DMS 273 (cell line): Measurements from ENCODE around the gene REEP3.

Experiments
- DNase-seq: peaks from one replicate; lab custom pipeline; 2025; ENCODE audit not compliant: unreplicated experiment; lab: John Stamatoyannopoulos, UW

The REEP3 gene

GRCh38 chr10:63505562-63505961 lies 15.6 kb upstream of the REEP3 start:
- no peak for DNase-seq

- DNase-seq: no peak
Observed at GRCh38 chr10:63506554-63506953, 14.6 kb upstream of the REEP3 start.

- DNase-seq: peak; percentile 7
Observed at GRCh38 chr10:63515002-63515763, 6.0 kb upstream of the REEP3 start.

GRCh38 chr10:63516207-63516606 lies 5.0 kb upstream of the REEP3 start:
- DNase-seq: no peak

GRCh38 chr10:63518690-63519288 lies 2.4 kb upstream of the REEP3 start:
- no peak for DNase-seq

GRCh38 chr10:63521416-63522276 lies 445 bp downstream of the REEP3 start:
- peak; percentile 90 for DNase-seq

- peak; percentile 56 for DNase-seq
Observed at GRCh38 chr10:63522277-63522687, 1.1 kb downstream of the REEP3 start.

- DNase-seq: no peak
Observed at GRCh38 chr10:63522995-63523394, 1.8 kb downstream of the REEP3 start.

- DNase-seq: no peak
Observed at GRCh38 chr10:63525021-63525420, 3.8 kb downstream of the REEP3 start.

GRCh38 chr10:63527401-63527800 lies 6.2 kb downstream of the REEP3 start:
- no peak for DNase-seq

GRCh38 chr10:63528084-63528744 lies 7.0 kb downstream of the REEP3 start:
- DNase-seq: peak; percentile 33

GRCh38 chr10:63530409-63530808 lies 9.2 kb downstream of the REEP3 start:
- no peak for DNase-seq

GRCh38 chr10:63534723-63535122 lies 13.5 kb downstream of the REEP3 start:
- DNase-seq: no peak

GRCh38 chr10:63536698-63537097 lies 15.5 kb downstream of the REEP3 start:
- no peak for DNase-seq

- peak; percentile 94 for DNase-seq
Observed at GRCh38 chr10:63537536-63537935, 16.3 kb downstream of the REEP3 start.

- no peak for DNase-seq
Observed at GRCh38 chr10:63539377-63539776, 18.2 kb downstream of the REEP3 start.

GRCh38 chr10:63539994-63540393 lies 18.8 kb downstream of the REEP3 start:
- DNase-seq: no peak

- peak; percentile 9 for DNase-seq
Observed at GRCh38 chr10:63542835-63543575, 21.8 kb downstream of the REEP3 start.

- no peak for DNase-seq
Observed at GRCh38 chr10:63543576-63543962, 22.4 kb downstream of the REEP3 start.

- peak; percentile 28 for DNase-seq
Observed at GRCh38 chr10:63544418-63544817, 23.2 kb downstream of the REEP3 start.
